PC-3 (cell line): ENCODE measurements around the gene DPEP1. TPM values are rescaled to one million over a fixed set of nuclear protein-coding genes. Genes with fewer than 3 reads are reported as not detected.

Source experiments
- ATAC-seq: fragments of 200-7000 bp; cut with Tn5 transposase; 2 replicates; pipeline ENCODE4 v1.9.1; 2020; ENCODE audit warnings: mild to moderate bottlenecking, moderate library complexity
- BruUV-seq: library from RNA; stranded (reverse); fragments of 400-500 nt; replicated peaks from 2 replicates; lab custom pipeline; 2021; lab: Mats Ljungman, UMichigan
- CTCF ChIA-PET: fragments of 300-600 bp; sonication (Branson Sonifier 250); formaldehyde crosslinking; loops from one replicate; lab custom pipeline; 2022; ENCODE audit warnings: antibody characterized with exemption; lab: Charles Lee
- POLR2A ChIA-PET: fragments of 300-600 bp; sonication (Branson Sonifier 250); formaldehyde crosslinking; loops from one replicate; lab custom pipeline; 2022; ENCODE audit warnings: antibody characterized with exemption; ENCODE audit not compliant: unreplicated experiment; lab: Charles Lee
- DNase-seq: peaks from one replicate; pipeline ENCODE4 v3.0.0-alpha.2; 2015
- H2AFZ ChIP-seq: fragments of 300-600 bp; sonication (generic); 2 replicates; pipeline ENCODE4 v1.6.0; 2016; ENCODE audit warnings: antibody characterized with exemption, low read length
- H3F3A ChIP-seq: fragments of 300-600 bp; sonication (generic); one replicate; pipeline ENCODE4 v1.6.0; 2017; ENCODE audit warnings: antibody characterized with exemption, low read length, control low read depth, mild to moderate bottlenecking; ENCODE audit not compliant: unreplicated experiment
- H3K27ac ChIP-seq: fragments of 300-600 bp; sonication (generic); 2 replicates; pipeline ENCODE4 v1.5.1; 2016; ENCODE audit warnings: mild to moderate bottlenecking, low read length
- H3K27me3 ChIP-seq: fragments of 300-600 bp; sonication (generic); 2 replicates; pipeline ENCODE4 v1.6.1; 2016; ENCODE audit warnings: low read length, mixed read lengths
- H3K36me3 ChIP-seq: fragments of 300-600 bp; sonication (generic); 2 replicates; pipeline ENCODE4 v1.6.1; 2016; ENCODE audit warnings: low read depth, mixed run types, low read length, mixed read lengths
- H3K4me1 ChIP-seq: fragments of 300-600 bp; sonication (generic); 2 replicates; pipeline ENCODE4 v1.5.1; 2016; ENCODE audit warnings: low read length; ENCODE audit not compliant: insufficient read depth
- H3K4me2 ChIP-seq: fragments of 300-600 bp; sonication (generic); 2 replicates; pipeline ENCODE4 v1.6.0; 2016; ENCODE audit warnings: low read length
- H3K4me3 ChIP-seq: fragments of 300-600 bp; sonication (generic); 2 replicates; pipeline ENCODE4 v1.5.1; 2016; ENCODE audit warnings: mild to moderate bottlenecking, low read length, mixed read lengths
- H3K79me2 ChIP-seq: fragments of 300-600 bp; sonication (generic); 2 replicates; pipeline ENCODE4 v1.6.1; 2017; ENCODE audit warnings: low read length, mixed read lengths
- H3K9ac ChIP-seq: fragments of 300-600 bp; sonication (generic); 2 replicates; pipeline ENCODE4 v1.6.0; 2016; ENCODE audit warnings: mild to moderate bottlenecking, low read length
- H3K9me2 ChIP-seq: fragments of 300-600 bp; sonication (generic); replicated peaks from 2 replicates; pipeline ENCODE4 v1.6.1; 2016; ENCODE audit warnings: mixed run types, low read length, mixed read lengths
- H3K9me3 ChIP-seq: fragments of 300-600 bp; sonication (generic); 2 replicates; pipeline ENCODE4 v1.6.1; 2016; ENCODE audit warnings: low read length, mixed read lengths
- H4K20me1 ChIP-seq: fragments of 300-600 bp; sonication (generic); 2 replicates; pipeline ENCODE4 v1.6.1; 2016; ENCODE audit warnings: low read length, mixed read lengths
- CTCF ChIP-seq: fragments of 300-600 bp; sonication (generic); conservative IDR thresholded peaks from 2 replicates; pipeline ENCODE4 v1.5.1; 2017; ENCODE audit warnings: antibody characterized with exemption, low read depth, mild to moderate bottlenecking, low read length
- EZH2 ChIP-seq: fragments of 300-600 bp; sonication (generic); IDR thresholded peaks from one replicate; pipeline ENCODE4 v1.6.1; 2017; ENCODE audit warnings: antibody characterized with exemption, mild to moderate bottlenecking, low read length; ENCODE audit not compliant: unreplicated experiment
- EZH2phosphoT487 ChIP-seq: fragments of 300-600 bp; sonication (generic); IDR thresholded peaks from 2 replicates; pipeline ENCODE4 v1.6.1; 2018; ENCODE audit warnings: mild to moderate bottlenecking, antibody characterized with exemption, low read length, borderline replicate concordance
- intact Hi-C: fragments of 100-400 bp; cut with micrococcal nuclease; formaldehyde crosslinking; loops from 2 replicates; pipeline ENCODE4 v1.9.0; 2023
- total RNA-seq: library from RNA; depleted of rRNA; stranded (reverse); fragments of >200 nt; gene quantifications from 2 replicates; pipeline ENCODE4 v1.2.3, GENCODE V29; 2014

Gene DPEP1
- total RNA-seq, 1 experiment from 2014 or later = not detected

GRCh38 chr16:89639385-89639784 is 25.9 kb downstream of the DPEP1 start:
- H3K27me3 ChIP-seq = no peaks in the 10 kb centered on the region
- no peak overlapping the region for H3K4me3 ChIP-seq
- H3K9me3 ChIP-seq = no peaks in the 10 kb centered on the region
- CTCF ChIA-PET = no interaction called here
- no peak overlapping the region for H3K27ac ChIP-seq
- no peak for TF ChIP-seq CTCF
- TF ChIP-seq EZH2phosphoT487 = no peak
- TF ChIP-seq EZH2 = no peak
- no peaks in the 10 kb centered on the region for H4K20me1 ChIP-seq
- ATAC-seq (no peak), DNase-seq (no peak)
- H3F3A ChIP-seq = no peaks in the 10 kb centered on the region
- intact Hi-C loops = no loop called here
- H3K4me2 ChIP-seq = no peak overlapping the region
- H3K9me2 ChIP-seq = no peaks in the 10 kb centered on the region
- H3K4me1 ChIP-seq = no peaks in the 10 kb centered on the region
- no peak overlapping the region for H3K9ac ChIP-seq
- no peaks in the 10 kb centered on the region for H3K79me2 ChIP-seq
- no peaks in the 10 kb centered on the region for H3K36me3 ChIP-seq
- no TSS peak for BruUV-seq
- H2AFZ ChIP-seq = no peak overlapping the region
- POLR2A ChIA-PET = no interaction called here

- intact Hi-C loops = loop anchor here (1.0 kb wide), 2 partner anchors 26 to 67 kb away; no protein-coding TSS in a partner anchor
- no peaks in the 10 kb centered on the region for H4K20me1 ChIP-seq
- no TSS peak for BruUV-seq
- H3K36me3 ChIP-seq = no peaks in the 10 kb centered on the region
- no peaks in the 10 kb centered on the region for H3F3A ChIP-seq
- H2AFZ ChIP-seq = no peak overlapping the region
- DNase-seq = no peak
- H3K4me2 ChIP-seq = peak overlapping the region; percentile 71; the same call in 1 of the 2 replicates
- ATAC-seq = no peak
- H3K9me3 ChIP-seq = no peaks in the 10 kb centered on the region
- ChIA-PET POLR2A (interaction anchor here (0.6 kb wide), 1 partner anchor 66 kb away, joined by 7 read pairs; no protein-coding TSS in a partner anchor), CTCF (no interaction called here)
- no peak overlapping the region for H3K9ac ChIP-seq
- no peaks in the 10 kb centered on the region for H3K9me2 ChIP-seq
- H3K4me3 ChIP-seq = no peak overlapping the region
- H3K27me3 ChIP-seq = no peaks in the 10 kb centered on the region
- H3K79me2 ChIP-seq = no peaks in the 10 kb centered on the region
- no peak for TF ChIP-seq CTCF
- no peak for TF ChIP-seq EZH2phosphoT487
- no peak for TF ChIP-seq EZH2
- H3K4me1 ChIP-seq = no peaks in the 10 kb centered on the region
- no peak overlapping the region for H3K27ac ChIP-seq
Observed at GRCh38 chr16:89641458-89642119, 28.1 kb downstream of the DPEP1 start.

- Histone ChIP-seq H3K27ac (no peak overlapping the region), H3K27me3 (no peaks in the 10 kb centered on the region), H4K20me1 (no peaks in the 10 kb centered on the region), H3K9me3 (no peaks in the 10 kb centered on the region), H3K9me2 (no peaks in the 10 kb centered on the region), H3K9ac (no peak overlapping the region), H3K4me3 (no peak overlapping the region), H3K79me2 (no peaks in the 10 kb centered on the region), H3K4me1 (no peaks in the 10 kb centered on the region), H3F3A (no peaks in the 10 kb centered on the region), H3K4me2 (no peak overlapping the region), H3K36me3 (no peaks in the 10 kb centered on the region; the same call in 1 of the 2 replicates), H2AFZ (no peak overlapping the region)
- TF ChIP-seq CTCF (no peak), EZH2phosphoT487 (no peak), EZH2 (no peak)
- DNase-seq (no peak), ATAC-seq (no peak)
- POLR2A ChIA-PET = no interaction called here
- CTCF ChIA-PET = no interaction called here
- intact Hi-C loops = no loop called here
- BruUV-seq = no TSS peak
Observed at GRCh38 chr16:89642574-89642973, 29.1 kb downstream of the DPEP1 start.
